ENCODE results near the gene TNFSF4. TPM values are rescaled to one million over a fixed set of nuclear protein-coding genes. Genes with fewer than 3 reads are reported as not detected.
"Not testable (repeated sequence)": the region's sequence is repeated elsewhere in the genome, so short reads cannot be mapped to it uniquely, and the experiment has no call there.

Gene TNFSF4, protein sequence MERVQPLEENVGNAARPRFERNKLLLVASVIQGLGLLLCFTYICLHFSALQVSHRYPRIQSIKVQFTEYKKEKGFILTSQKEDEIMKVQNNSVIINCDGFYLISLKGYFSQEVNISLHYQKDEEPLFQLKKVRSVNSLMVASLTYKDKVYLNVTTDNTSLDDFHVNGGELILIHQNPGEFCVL
- 1.6 TPM for total RNA-seq

DNA sequence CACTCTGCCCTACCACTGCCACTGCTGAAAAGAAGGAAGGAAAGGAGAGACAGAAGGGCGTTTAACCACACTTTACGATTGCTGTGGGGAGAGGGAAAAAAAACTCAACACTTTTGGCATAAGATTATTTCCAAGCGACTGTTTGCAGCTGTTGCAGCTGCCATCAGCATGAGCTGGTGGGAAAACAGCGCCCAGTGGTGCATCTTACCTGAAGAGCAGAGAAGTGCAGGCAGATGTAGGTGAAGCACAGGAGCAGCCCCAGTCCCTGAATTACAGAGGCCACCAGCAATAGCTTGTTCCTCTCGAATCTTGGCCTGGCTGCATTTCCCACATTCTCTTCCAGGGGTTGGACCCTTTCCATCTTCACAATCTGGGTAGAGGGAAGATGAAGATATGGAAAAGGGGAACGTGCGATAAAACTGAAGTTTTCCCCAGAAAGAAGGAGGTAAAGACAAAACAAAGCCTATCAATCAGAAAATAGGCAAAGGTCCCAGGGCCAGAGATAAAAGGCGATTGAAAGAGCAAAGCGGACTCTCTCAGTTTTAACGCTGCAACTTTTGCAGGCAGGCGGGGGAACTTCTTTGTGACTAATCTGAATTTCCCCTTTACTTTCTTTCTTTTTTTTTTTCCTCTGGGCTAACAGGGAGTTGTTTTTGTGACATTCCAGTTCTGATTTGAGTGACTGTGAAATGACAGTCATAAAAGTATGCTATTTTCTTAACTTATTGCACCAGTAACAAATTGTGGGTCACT, at the start of gene TNFSF4:
TNFSF4 (minus strand) TSS at position 516 of the 753 bp plus-strand sequence; CDS start at position 361, 155 bp downstream.
- no peak for DNase-seq

GRCh38 chr1:173255214-173255813, 48.2 kb upstream of the TNFSF4 start:
- DNase-seq: no peak

- DNase-seq: no peak
Observed at GRCh38 chr1:173253046-173253445, 45.9 kb upstream of the TNFSF4 start.

- no peak for DNase-seq
Observed at GRCh38 chr1:173249349-173249748, 42.2 kb upstream of the TNFSF4 start.

- DNase-seq: no peak
Observed at GRCh38 chr1:173248247-173248940, 41.3 kb upstream of the TNFSF4 start.

DNA sequence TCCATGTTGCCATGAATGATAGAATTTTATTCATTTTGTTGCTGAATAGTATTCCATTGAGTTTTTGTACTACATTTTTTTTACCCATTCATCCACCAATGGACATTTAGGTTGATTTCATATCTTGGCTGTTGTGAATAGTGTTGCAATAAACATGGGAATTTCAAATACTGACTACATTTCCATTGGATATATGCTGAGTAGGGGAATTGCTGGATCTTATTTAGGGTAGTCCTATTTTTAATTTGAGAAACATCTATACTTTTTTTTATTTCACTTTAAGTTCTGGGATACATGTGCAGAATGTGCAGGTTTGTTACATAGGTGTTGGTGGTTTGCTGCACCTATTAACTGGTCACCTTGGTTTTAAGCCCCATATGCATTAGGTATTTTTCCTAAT, 38.8 kb upstream of the TNFSF4 start:
- no peak for DNase-seq

- no peak for DNase-seq
Observed at GRCh38 chr1:173243300-173243699, 36.2 kb upstream of the TNFSF4 start.

GRCh38 chr1:173241528-173242347, 34.6 kb upstream of the TNFSF4 start:
- no peak for DNase-seq

DNA sequence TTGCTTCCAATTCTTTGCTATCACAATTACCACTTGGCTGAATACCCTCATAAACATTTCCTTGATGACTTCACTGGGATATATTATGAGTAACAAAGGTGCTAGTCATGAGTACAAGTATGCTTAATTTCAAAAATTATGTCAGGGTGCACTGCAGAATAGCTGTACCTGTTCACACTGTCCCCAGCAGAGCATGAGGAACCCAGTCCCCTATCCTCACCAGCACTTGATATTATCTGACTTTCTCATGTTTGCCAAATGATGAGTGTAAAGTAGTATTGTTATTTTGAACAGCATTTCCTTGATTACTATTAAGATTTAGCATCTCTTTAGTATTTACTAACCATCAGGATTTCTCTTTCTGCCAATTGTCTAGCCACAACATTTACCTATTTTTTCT, 33.5 kb upstream of the TNFSF4 start:
- no peak for DNase-seq

DNA sequence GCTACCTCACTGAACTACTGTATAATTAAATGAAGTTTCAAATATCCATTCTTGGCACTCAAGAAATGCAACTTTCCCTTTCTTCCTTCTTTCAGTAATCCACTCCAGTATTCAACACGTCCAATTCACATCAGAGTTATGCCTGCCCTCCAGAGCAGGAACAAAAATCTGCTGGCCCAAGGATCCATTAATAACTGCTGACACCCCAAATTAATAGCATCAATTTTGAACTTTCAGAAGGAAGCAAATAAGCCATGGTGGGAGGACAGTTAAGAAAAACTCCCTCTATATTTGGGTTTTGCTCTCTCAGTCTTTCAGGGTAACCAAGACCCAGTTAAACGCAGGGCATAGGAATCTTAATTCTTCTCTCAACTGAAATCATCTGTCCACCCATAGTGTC, 31.9 kb upstream of the TNFSF4 start:
- no peak for DNase-seq

- DNase-seq: no peak
Observed at GRCh38 chr1:173234899-173235298, 27.8 kb upstream of the TNFSF4 start.

- not testable (repeated sequence) for DNase-seq
Observed at GRCh38 chr1:173234434-173234833, 27.3 kb upstream of the TNFSF4 start.

DNA sequence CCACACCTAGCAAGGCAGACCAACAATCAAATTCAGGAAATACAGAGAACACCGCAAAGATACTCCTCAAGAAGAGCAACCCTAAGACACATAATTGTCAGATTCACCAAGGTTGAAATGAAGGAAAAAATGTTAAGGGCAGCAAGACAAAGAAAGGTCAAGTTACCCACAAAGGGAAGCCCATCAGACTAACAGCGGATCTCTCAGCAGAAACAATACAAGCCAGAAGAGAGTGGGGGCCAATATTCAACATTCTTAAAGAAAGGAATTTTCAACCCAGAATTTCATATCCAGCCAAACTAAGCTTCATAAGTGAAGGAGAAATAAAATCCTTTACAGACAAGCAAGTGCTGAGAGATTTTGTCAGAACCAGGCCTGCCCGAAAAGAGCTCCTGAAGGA, 21.9 kb upstream of the TNFSF4 start:
- DNase-seq: not testable (repeated sequence)

- no peak for DNase-seq
Observed at GRCh38 chr1:173224949-173225348, 17.8 kb upstream of the TNFSF4 start.

GRCh38 chr1:173224280-173224892, 17.3 kb upstream of the TNFSF4 start:
- no peak for DNase-seq

DNA sequence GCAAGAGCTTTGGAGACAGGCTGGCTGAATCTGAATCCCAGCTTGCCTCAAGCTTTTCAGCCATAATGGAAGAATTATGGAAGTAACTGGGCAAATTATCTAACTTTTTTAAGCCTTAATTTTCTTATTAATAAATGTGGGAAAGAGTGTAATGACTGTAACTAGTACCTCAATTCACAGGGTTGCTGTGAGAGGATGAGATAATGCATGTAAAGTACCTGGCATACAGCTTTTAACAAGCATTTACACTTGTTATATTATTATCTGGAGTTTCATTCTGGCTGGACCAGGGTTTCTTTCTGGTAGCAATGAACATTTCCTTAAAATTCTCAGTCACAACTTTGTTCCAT, 15.9 kb upstream of the TNFSF4 start:
- DNase-seq: no peak

DNA sequence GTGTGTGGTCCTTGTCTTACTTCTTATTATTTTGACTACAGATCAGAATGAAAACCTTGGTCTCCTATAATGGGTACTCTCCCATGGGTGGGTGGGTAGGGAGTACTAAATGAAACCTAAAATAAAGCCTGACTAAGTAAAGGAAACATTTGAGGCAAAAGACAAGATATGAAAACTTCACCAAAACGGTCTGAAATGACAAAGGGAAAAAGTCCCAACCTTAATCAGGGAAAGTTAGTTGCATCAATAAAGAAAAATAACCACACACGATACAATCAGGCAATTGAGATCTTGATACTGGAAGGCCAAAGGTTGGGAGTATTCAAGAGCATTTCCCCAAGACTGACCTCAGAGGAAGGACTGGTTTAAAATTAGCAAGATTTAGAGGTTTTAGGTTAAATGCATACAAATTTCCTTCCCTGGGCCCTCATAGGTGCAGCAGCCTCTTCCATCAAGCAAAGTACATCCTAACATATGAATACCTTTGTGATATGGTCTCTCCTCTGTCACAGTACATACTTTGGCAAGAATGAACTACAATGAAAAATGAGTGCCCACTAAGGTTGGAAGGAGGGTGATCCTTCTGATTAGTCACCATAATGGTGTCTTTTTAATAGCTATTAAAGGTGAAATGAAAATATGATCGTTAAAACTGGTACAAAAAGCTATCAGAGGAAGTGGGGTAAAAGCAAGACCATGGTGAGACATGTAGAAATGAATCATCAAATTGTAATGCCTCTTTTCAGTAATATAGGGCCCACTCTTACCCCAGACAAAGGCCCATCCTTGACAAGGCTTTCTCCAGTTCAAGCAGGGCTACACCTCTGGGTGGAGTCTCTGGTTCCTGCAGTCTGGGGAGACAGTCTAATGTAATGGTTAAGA, 15.3 kb upstream of the TNFSF4 start:
- DNase-seq: no peak

DNA sequence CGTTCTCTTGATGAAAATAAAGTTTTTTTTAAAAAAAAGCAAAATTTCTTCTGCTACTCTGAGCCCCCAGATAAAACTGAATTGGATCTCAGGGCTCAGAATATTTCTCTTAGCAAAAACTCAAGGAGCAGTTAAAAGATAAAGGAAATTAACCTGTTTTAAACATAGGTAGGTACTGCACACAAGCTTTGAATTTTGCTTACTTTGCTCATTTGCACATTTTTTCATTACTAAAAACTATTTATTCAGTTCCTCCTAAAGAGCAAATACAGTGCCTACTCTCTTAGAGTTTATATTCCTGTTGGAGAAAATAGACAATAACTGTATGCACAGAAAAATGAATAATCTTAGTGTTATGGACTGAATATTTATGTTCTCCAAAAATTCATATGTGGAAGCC, 13.0 kb upstream of the TNFSF4 start:
- no peak for DNase-seq

DNA sequence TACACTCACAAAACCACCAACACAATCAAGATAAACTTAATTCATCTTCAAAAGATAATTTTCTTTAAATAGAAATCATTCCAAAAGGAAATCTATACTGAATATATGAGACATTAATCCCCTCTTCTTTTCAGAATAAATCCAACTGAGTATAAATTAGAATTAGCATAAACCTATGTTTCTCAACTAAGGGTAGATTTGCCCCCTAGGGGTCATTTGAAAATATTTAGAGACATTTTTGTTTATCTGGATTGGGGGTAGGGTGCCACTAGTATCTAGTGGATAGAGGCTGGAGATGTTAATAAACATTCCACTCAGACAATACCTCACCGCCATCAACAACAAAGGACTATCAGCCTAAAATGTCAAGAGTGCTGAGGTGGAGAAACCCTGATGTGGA, 6.5 kb upstream of the TNFSF4 start:
- no peak for DNase-seq

- DNase-seq: no peak
Observed at GRCh38 chr1:173212952-173213491, 5.9 kb upstream of the TNFSF4 start.

Data from skin of body (tissue), 2 donors.